Tibial nerve (tissue), 4 donors: ENCODE results near the gene TSPAN15. TPM values are rescaled to one million over a fixed set of nuclear protein-coding genes. Genes with fewer than 3 reads are reported as not detected.
A peak's percentile ranks its signal among the peaks of the same experiment; 100 is the strongest.

ENCODE experiments used
- DNase-seq, 2 donors: peaks; one replicate each; pipeline ENCODE4 v3.0.0-alpha.2; 2019; ENCODE audit warnings: low spot score in 2 of 2
- H3K27ac ChIP-seq, 4 donors: fragments of 200-600 bp; sonication (generic) in 3 of 4; one replicate each; pipeline ENCODE4 v1.5.1; 2017 to 2019; ENCODE audit warnings: mild to moderate bottlenecking in 1 of 4
- H3K27me3 ChIP-seq, 2 donors: fragments of 200-600 bp; sonication (generic) in 1 of 2; one replicate each; pipeline versions ENCODE4 v1.5.1 to v1.6.0; 2017 to 2019
- H3K36me3 ChIP-seq, 3 donors: fragments of 200-600 bp; sonication (generic); one replicate each; pipeline ENCODE4 v1.5.1; 2018 to 2019
- H3K4me1 ChIP-seq, 4 donors: fragments of 200-600 bp; sonication (generic) in 3 of 4; one replicate each; pipeline ENCODE4 v1.5.1; 2017 to 2019
- H3K4me3 ChIP-seq, 4 donors: fragments of 200-600 bp; sonication (generic) in 3 of 4; one replicate each; pipeline ENCODE4 v1.5.1; 2017 to 2019; ENCODE audit warnings: mild to moderate bottlenecking in 1 of 4, moderate library complexity in 1 of 4
- H3K9me3 ChIP-seq, 4 donors: fragments of 200-600 bp; sonication (generic) in 3 of 4; one replicate each; pipeline ENCODE4 v1.5.1; 2017 to 2019
- EP300 ChIP-seq, 2 donors: sonication (generic); formaldehyde crosslinking; IDR thresholded peaks; one replicate each; pipeline ENCODE4 v1.6.1; 2017; ENCODE audit warnings: antibody characterized with exemption in 2 of 2, mild to moderate bottlenecking in 1 of 2
- POLR2A ChIP-seq, 2 donors: fragments of 450-650 bp; IDR thresholded peaks; one replicate each; pipeline ENCODE4 v1.6.1; 2017; ENCODE audit warnings: antibody characterized with exemption in 2 of 2, mild to moderate bottlenecking in 2 of 2, moderate library complexity in 2 of 2
- WGBS, 2 donors: methylation state at CpG; one replicate each; pipeline ENCODE4 v1.1.5; 2018; 5-methylcytosine and 5-hydroxymethylcytosine counted together
- total RNA-seq, 4 donors: library from RNA; depleted of rRNA; stranded (reverse); fragments of >200 nt; gene quantifications; one replicate each; pipeline ENCODE4 v1.1.0, GENCODE V29; 2016
- TF ChIP-seq, protein P1 (sequence below), 5 experiments: fragments of 200-600 bp in 3 of 5; fragments of 450-650 bp in 2 of 5; sonication (generic) in 3 of 5; IDR thresholded peaks; one replicate each; pipeline ENCODE4 v1.5.1; 2016 to 2019; ENCODE audit warnings: antibody characterized with exemption in 5 of 5, mild to moderate bottlenecking in 3 of 5, moderate library complexity in 2 of 5

Gene TSPAN15
- total RNA-seq, 4 donors from 2014 or later: 46.9 to 117 (median 92.7) TPM

DNA sequence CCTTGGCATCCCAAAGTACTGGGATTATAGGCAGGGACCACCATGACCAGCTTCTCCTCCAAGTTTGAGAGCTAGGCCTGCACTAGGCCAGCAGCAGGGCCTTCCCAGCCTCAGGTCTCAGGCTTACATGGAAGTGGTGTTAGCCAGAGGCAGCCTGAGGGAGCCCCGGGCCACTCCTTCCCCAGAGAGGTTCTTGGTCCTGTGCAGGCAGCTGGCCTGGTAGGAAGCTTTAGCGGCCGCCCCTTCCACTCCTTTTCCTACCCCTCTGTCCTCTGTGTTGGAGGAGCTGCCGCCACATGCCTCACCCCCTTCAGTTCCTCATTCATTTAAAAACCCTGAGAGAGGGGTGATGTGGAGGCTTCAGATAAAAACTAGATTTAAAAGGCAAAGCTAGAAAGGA, 40.3 kb downstream of the TSPAN15 start:
- Histone ChIP-seq H3K4me3 (no peak overlapping the region), H3K36me3 (peaks cover 0 to 13% (median 0%) of the 10 kb centered on the region in 3 donors), H3K4me1 (peaks cover 0 to 65% (median 43%) of the 10 kb centered on the region in 4 donors), H3K27ac (peak overlapping the region; percentile 74 to 93 (median 83)), H3K9me3 (peaks cover 0 to 19% (median 0%) of the 10 kb centered on the region in 4 donors), H3K27me3 (no peaks in the 10 kb centered on the region)
- 25 to 46% methylated on average over 4 of the region's 4 CpGs for WGBS, 2 donors
- DNase-seq: no peak
- TF ChIP-seq, protein P1, sequence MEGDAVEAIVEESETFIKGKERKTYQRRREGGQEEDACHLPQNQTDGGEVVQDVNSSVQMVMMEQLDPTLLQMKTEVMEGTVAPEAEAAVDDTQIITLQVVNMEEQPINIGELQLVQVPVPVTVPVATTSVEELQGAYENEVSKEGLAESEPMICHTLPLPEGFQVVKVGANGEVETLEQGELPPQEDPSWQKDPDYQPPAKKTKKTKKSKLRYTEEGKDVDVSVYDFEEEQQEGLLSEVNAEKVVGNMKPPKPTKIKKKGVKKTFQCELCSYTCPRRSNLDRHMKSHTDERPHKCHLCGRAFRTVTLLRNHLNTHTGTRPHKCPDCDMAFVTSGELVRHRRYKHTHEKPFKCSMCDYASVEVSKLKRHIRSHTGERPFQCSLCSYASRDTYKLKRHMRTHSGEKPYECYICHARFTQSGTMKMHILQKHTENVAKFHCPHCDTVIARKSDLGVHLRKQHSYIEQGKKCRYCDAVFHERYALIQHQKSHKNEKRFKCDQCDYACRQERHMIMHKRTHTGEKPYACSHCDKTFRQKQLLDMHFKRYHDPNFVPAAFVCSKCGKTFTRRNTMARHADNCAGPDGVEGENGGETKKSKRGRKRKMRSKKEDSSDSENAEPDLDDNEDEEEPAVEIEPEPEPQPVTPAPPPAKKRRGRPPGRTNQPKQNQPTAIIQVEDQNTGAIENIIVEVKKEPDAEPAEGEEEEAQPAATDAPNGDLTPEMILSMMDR (IDR thresholded peaks at IDR 0.05): no peak

- Histone ChIP-seq H3K27me3 (no peaks in the 10 kb centered on the region), H3K9me3 (peaks cover 0 to 19% (median 0%) of the 10 kb centered on the region in 4 donors), H3K4me1 (peaks cover 0 to 65% (median 40%) of the 10 kb centered on the region in 4 donors), H3K4me3 (no peak overlapping the region), H3K27ac (peak overlapping the region; percentile 74 to 93 (median 83)), H3K36me3 (peaks cover 0 to 13% (median 0%) of the 10 kb centered on the region in 3 donors)
- TF ChIP-seq, protein P1 (IDR thresholded peaks at IDR 0.05): no peak
- TF ChIP-seq POLR2A (IDR thresholded peaks at IDR 0.05) (no peak), EP300 (IDR thresholded peaks at IDR 0.05) (no peak)
- no peak for DNase-seq
- 39 to 47% methylated on average over 13 of the region's 13 CpGs for WGBS, 2 donors
Observed at GRCh38 chr10:69492091-69492745, 41.0 kb downstream of the TSPAN15 start.

GRCh38 chr10:69492746-69493462, 41.6 kb downstream of the TSPAN15 start:
- H3K27ac ChIP-seq: peak overlapping the region; percentile 74 to 93 (median 83)

DNA sequence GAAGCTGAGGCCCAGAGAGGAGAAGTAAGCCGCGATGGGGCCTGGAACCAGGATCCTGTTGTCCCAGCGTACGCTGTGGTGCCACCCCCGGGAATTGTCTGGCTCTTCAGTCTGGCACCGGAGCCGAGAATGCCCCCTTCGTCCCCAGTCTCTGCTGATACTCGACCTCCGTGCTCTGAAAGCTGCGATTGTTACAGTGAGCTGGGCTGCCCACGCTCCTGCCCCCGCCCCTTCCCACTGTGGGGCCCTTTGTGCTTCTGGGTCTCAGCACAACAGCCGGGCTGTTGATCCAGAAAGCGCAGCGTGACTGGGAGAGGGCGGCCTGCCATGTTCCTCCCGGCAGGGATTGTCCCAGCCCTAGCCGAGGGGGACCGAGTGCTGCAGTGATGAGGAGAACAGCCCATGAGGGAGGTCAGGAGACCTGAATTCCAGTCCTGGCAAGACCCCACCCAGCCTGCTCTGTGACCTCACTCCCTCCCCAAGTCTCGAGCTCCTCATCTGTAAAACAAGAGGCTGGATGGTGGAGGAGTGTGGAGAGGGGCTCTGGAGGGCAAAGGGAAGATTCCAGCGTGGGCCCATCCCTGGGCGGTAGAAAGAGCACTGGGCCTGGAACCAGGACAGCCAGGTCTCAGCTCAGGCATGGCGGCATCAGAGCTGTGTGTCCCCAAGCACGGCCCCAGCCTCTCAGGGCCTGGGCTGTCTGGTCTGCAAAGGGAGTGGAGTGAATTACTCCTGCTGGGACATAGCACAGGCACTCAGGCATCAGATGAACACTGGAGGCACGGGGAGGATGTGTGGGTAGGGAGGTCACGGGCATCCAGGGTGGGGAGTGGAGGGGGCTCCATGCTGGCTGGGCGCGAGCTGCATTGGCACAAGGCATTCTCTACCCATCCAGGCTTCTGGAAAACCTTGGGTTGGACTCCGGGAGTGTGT, 43.6 kb downstream of the TSPAN15 start:
- TF ChIP-seq POLR2A (IDR thresholded peaks at IDR 0.05) (no peak), EP300 (IDR thresholded peaks at IDR 0.05) (peak; percentile 78 to 93)
- TF ChIP-seq, protein P1 (IDR thresholded peaks at IDR 0.05): peak in 1 of 5 experiments; percentile 13
- H3K4me1 ChIP-seq: peaks cover 0 to 88% (median 49%) of the 10 kb centered on the region in 4 donors
- H3K4me3 ChIP-seq: no peak overlapping the region
- DNase-seq: peak in 1 of 2 donors; percentile 55
- H3K36me3 ChIP-seq: no peaks in the 10 kb centered on the region
- H3K27ac ChIP-seq: peak overlapping the region; percentile 68 to 93 (median 90)
- no peaks in the 10 kb centered on the region for H3K9me3 ChIP-seq
- no peaks in the 10 kb centered on the region for H3K27me3 ChIP-seq
- 52 to 53% methylated on average over 28 to 29 of the region's 30 CpGs for WGBS, 2 donors

More at GRCh38 chr10:69492746-69493462, 41.6 kb downstream of the TSPAN15 start:
- WGBS, 2 donors: 40 to 60% methylated on average over 7 to 9 of the region's 12 CpGs
- H3K4me3 ChIP-seq: no peak overlapping the region
- H3K4me1 ChIP-seq: peaks cover 0 to 69% (median 44%) of the 10 kb centered on the region in 4 donors
- H3K36me3 ChIP-seq: peaks cover 0 to 13% (median 0%) of the 10 kb centered on the region in 3 donors
- peaks cover 0 to 18% (median 0%) of the 10 kb centered on the region in 4 donors for H3K9me3 ChIP-seq
- no peak for TF ChIP-seq POLR2A (IDR thresholded peaks at IDR 0.05)
- no peaks in the 10 kb centered on the region for H3K27me3 ChIP-seq
- no peak for DNase-seq

- H3K27ac ChIP-seq: peak overlapping the region; percentile 68 to 93 (median 90)
- no peak overlapping the region for H3K4me3 ChIP-seq
- 89 to 94% methylated on average over 3 of the region's 3 CpGs for WGBS, 2 donors
- no peaks in the 10 kb centered on the region for H3K27me3 ChIP-seq
- no peaks in the 10 kb centered on the region for H3K9me3 ChIP-seq
- H3K36me3 ChIP-seq: peaks cover 0 to 7% (median 0%) of the 10 kb centered on the region in 3 donors
- TF ChIP-seq, protein P1 (IDR thresholded peaks at IDR 0.05): no peak
- no peak for TF ChIP-seq EP300 (IDR thresholded peaks at IDR 0.05)
- no peak for TF ChIP-seq POLR2A (IDR thresholded peaks at IDR 0.05)
- DNase-seq: no peak
- peaks cover 0 to 95% (median 49%) of the 10 kb centered on the region in 4 donors for H3K4me1 ChIP-seq
Observed at GRCh38 chr10:69495666-69496065, 44.4 kb downstream of the TSPAN15 start.
